HepG2 (cell line): ENCODE results near the gene ATXN7L2. TPM values are rescaled to one million over a fixed set of nuclear protein-coding genes. Genes with fewer than 3 reads are reported as not detected.
A peak's percentile ranks its signal among the peaks of the same experiment; 100 is the strongest.

Experiments
- ARID5B ChIP-seq: IDR thresholded peaks from 2 replicates; pipeline ENCODE4 v1.4.0; 2020; ENCODE audit warnings: mild to moderate bottlenecking, missing genetic modification reagents
- CCAR2 ChIP-seq: fragments of 200-400 bp; formaldehyde crosslinking; optimal IDR thresholded peaks from 2 replicates; pipeline ENCODE3; 2018; ENCODE audit warnings: low read depth, mild to moderate bottlenecking, low read length, moderate library complexity
- FOSL1 ChIP-seq: sonication (generic); formaldehyde crosslinking; IDR thresholded peaks from 2 replicates; pipeline ENCODE4 v1.9.0; 2021; ENCODE audit warnings: missing genetic modification reagents, borderline replicate concordance
- FOXA3 ChIP-seq: IDR thresholded peaks from 2 replicates; pipeline ENCODE4 v1.6.1; 2016; ENCODE audit warnings: missing genetic modification reagents, missing compliant biosample characterization
- GFI1 ChIP-seq: sonication (generic); formaldehyde crosslinking; IDR thresholded peaks from 2 replicates; pipeline ENCODE4 v1.5.0; 2020; ENCODE audit warnings: missing genetic modification reagents, mild to moderate bottlenecking, borderline replicate concordance
- MIXL1 ChIP-seq: IDR thresholded peaks from 2 replicates; pipeline ENCODE4 v1.6.1; 2016
- NFIB ChIP-seq: sonication (generic); formaldehyde crosslinking; IDR thresholded peaks from 2 replicates; pipeline ENCODE4 v1.9.0; 2021; ENCODE audit warnings: missing genetic modification reagents, mild to moderate bottlenecking, borderline replicate concordance
- NONO ChIP-seq, 2 experiments: fragments of 450-650 bp in 1 of 2; sonication (generic) in 1 of 2; formaldehyde crosslinking in 1 of 2; IDR thresholded peaks in 1 of 2; conservative IDR thresholded peaks in 1 of 2; 2 replicates each; pipeline versions ENCODE4 v1.6.1 to v1.8.0; 2017 to 2022; ENCODE audit warnings: mild to moderate bottlenecking in 1 of 2, missing genetic modification reagents in 1 of 2, moderate library complexity in 1 of 2
- NR2C2 ChIP-seq: sonication (generic); formaldehyde crosslinking; IDR thresholded peaks from 2 replicates; pipeline ENCODE4 v1.4.0; 2020; ENCODE audit warnings: missing genetic modification reagents, mild to moderate bottlenecking, moderate library complexity, borderline replicate concordance
- PPARG ChIP-seq: conservative IDR thresholded peaks from 2 replicates; pipeline ENCODE4 v1.6.1; 2016; ENCODE audit warnings: missing biosample characterization, missing genetic modification reagents
- RARA ChIP-seq: IDR thresholded peaks from 2 replicates; pipeline ENCODE4 v1.6.1; 2016; ENCODE audit warnings: missing genetic modification reagents, missing compliant biosample characterization
- RXRB ChIP-seq: IDR thresholded peaks from 2 replicates; pipeline ENCODE4 v1.6.1; 2016; ENCODE audit warnings: borderline replicate concordance, missing genetic modification reagents, missing compliant biosample characterization
- TOE1 ChIP-seq: sonication (generic); formaldehyde crosslinking; IDR thresholded peaks from 2 replicates; pipeline ENCODE4 v1.4.0; 2020; ENCODE audit warnings: mild to moderate bottlenecking, missing genetic modification reagents
- ZBTB26 ChIP-seq: IDR thresholded peaks from 2 replicates; pipeline ENCODE4 v1.6.1; 2016; ENCODE audit warnings: missing compliant biosample characterization, missing genetic modification reagents, borderline replicate concordance
- ZC3H13 ChIP-seq: sonication (generic); formaldehyde crosslinking; IDR thresholded peaks from 2 replicates; pipeline ENCODE4 v1.8.1; 2023; ENCODE audit warnings: mild to moderate bottlenecking, missing genetic modification reagents, moderate library complexity
- ZMYM3 ChIP-seq: sonication (generic); formaldehyde crosslinking; IDR thresholded peaks from 2 replicates; pipeline ENCODE4 v1.5.1; 2020; ENCODE audit warnings: mild to moderate bottlenecking, missing genetic modification reagents
- ZNF503 ChIP-seq: sonication (generic); formaldehyde crosslinking; IDR thresholded peaks from 2 replicates; pipeline ENCODE4 v1.4.0; 2020; ENCODE audit warnings: missing genetic modification reagents
- polyA plus RNA-seq, 8 experiments: library from polyadenylated mRNA; depleted of rRNA in 3 of 8; stranded (reverse) in 7 of 8; unstranded in 1 of 8; fragments of >200 nt; fragmentation: Illumina TruSeq in 4 of 8; extraction: Trizol in 4 of 8; gene quantifications; 2 replicates each; pipeline versions ENCODE4 v1.2.1 to v1.2.3, GENCODE V29; 2011 to 2016; ENCODE audit warnings: low read depth in 4 of 8, missing spikeins in 1 of 8, mixed read lengths in 1 of 8; ENCODE audit not compliant: insufficient read depth in 1 of 8
- total RNA-seq, 5 experiments: library from RNA; depleted of rRNA; stranded (reverse); fragments of >200 nt; fragmentation: Illumina TruSeq; extraction: Trizol; gene quantifications; 2 replicates each; pipeline ENCODE4 v1.2.3, GENCODE V29; 2016; ENCODE audit warnings: low read depth in 1 of 5
- TF ChIP-seq, protein P1 (sequence below): IDR thresholded peaks from 2 replicates; pipeline ENCODE4 v1.6.1; 2012; ENCODE audit warnings: inconsistent platforms
- TF ChIP-seq, protein P2 (sequence below): sonication (generic); formaldehyde crosslinking; conservative IDR thresholded peaks from 2 replicates; pipeline ENCODE4 v1.4.0; 2020; ENCODE audit warnings: mild to moderate bottlenecking, missing genetic modification reagents, moderate library complexity

ATXN7L2 gene
- total and polyA plus RNA-seq, 2 of the 13 experiments (the other 11 are each of a cell fraction or from before 2014, with no cell fraction given) = 2.7 to 2.8 TPM

DNA sequence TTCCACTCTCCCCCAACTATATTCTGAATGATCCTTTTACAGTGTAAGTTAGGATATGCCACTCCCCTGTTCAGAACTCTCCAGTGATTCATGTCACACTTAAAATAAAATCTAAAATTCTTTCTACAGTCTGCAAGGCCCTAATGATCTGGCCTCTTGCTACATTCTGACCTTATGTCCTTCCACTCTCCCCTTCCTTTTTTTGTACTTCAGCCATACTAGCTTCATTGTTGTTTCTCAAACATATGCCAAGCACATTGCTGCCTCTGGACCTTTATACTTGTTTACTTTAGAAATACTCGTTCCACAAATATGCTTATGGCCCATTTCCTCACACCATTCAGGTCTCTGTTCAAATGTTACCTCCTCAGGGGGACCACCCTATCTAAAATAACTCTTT is 42.6 kb upstream of the ATXN7L2 start (continued):
- peak; percentile 82 for TF ChIP-seq RARA (CRISPR knock-in tag)
- no peak for TF ChIP-seq ZC3H13
- 0 out of 2 replicates have a peak, but pooled peaks have one; percentile 21 for TF ChIP-seq NR2C2 (CRISPR knock-in tag)
- TF ChIP-seq TOE1 (CRISPR knock-in tag) = no peak
- peak; percentile 80; the same call in 1 of the 2 replicates for TF ChIP-seq PPARG (CRISPR knock-in tag)
- TF ChIP-seq FOXA3 (CRISPR knock-in tag) = peak; percentile 97
- no peak for TF ChIP-seq CCAR2
- 0 out of 2 replicates have a peak, but pooled peaks have one; percentile 22 for TF ChIP-seq ZMYM3 (CRISPR knock-in tag)
- TF ChIP-seq ZBTB26 = no peak
- TF ChIP-seq, protein P1, sequence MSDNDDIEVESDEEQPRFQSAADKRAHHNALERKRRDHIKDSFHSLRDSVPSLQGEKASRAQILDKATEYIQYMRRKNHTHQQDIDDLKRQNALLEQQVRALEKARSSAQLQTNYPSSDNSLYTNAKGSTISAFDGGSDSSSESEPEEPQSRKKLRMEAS = peak; percentile 54
- TF ChIP-seq GFI1 (CRISPR knock-in tag) = peak; percentile 88; the same call in 1 of the 2 replicates
- TF ChIP-seq ZNF503 (CRISPR knock-in tag) = peak; percentile 81
- TF ChIP-seq, protein P2, sequence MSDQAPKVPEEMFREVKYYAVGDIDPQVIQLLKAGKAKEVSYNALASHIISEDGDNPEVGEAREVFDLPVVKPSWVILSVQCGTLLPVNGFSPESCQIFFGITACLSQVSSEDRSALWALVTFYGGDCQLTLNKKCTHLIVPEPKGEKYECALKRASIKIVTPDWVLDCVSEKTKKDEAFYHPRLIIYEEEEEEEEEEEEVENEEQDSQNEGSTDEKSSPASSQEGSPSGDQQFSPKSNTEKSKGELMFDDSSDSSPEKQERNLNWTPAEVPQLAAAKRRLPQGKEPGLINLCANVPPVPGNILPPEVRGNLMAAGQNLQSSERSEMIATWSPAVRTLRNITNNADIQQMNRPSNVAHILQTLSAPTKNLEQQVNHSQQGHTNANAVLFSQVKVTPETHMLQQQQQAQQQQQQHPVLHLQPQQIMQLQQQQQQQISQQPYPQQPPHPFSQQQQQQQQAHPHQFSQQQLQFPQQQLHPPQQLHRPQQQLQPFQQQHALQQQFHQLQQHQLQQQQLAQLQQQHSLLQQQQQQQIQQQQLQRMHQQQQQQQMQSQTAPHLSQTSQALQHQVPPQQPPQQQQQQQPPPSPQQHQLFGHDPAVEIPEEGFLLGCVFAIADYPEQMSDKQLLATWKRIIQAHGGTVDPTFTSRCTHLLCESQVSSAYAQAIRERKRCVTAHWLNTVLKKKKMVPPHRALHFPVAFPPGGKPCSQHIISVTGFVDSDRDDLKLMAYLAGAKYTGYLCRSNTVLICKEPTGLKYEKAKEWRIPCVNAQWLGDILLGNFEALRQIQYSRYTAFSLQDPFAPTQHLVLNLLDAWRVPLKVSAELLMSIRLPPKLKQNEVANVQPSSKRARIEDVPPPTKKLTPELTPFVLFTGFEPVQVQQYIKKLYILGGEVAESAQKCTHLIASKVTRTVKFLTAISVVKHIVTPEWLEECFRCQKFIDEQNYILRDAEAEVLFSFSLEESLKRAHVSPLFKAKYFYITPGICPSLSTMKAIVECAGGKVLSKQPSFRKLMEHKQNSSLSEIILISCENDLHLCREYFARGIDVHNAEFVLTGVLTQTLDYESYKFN = peak; percentile 70
- no peak for TF ChIP-seq NFIB (CRISPR knock-in tag)
- TF ChIP-seq RXRB (CRISPR knock-in tag) = peak; percentile 73
- TF ChIP-seq ARID5B (CRISPR knock-in tag) = peak; percentile 89
- no peak for TF ChIP-seq NONO (IDR thresholded peaks at IDR 0.05)
- 0 out of 2 replicates have a peak, but pooled peaks have one; percentile 22 for TF ChIP-seq NONO (CRISPR knock-in tag; conservative IDR thresholded peaks at IDR 0.05)
- no peak for TF ChIP-seq FOSL1
- TF ChIP-seq MIXL1 (CRISPR knock-in tag) = peak; percentile 44; the same call in 1 of the 2 replicates
